GM19452 (cell line): ENCODE results near the gene HACE1.
"Not testable (repeated sequence)": the region's sequence is repeated elsewhere in the genome, so short reads cannot be mapped to it uniquely, and the experiment has no call there.

Experiments
- ATAC-seq: cut with Tn5 transposase; IDR thresholded peaks from one replicate; pipeline ENCODE4 v1.9.1; 2021; ENCODE audit not compliant: unreplicated experiment

Gene HACE1

GRCh38 chr6:104739124-104739523 is 120.6 kb downstream of the HACE1 start:
- not testable (repeated sequence) for ATAC-seq

- ATAC-seq = not testable (repeated sequence)
Observed at GRCh38 chr6:104737567-104737966, 122.2 kb downstream of the HACE1 start.

DNA sequence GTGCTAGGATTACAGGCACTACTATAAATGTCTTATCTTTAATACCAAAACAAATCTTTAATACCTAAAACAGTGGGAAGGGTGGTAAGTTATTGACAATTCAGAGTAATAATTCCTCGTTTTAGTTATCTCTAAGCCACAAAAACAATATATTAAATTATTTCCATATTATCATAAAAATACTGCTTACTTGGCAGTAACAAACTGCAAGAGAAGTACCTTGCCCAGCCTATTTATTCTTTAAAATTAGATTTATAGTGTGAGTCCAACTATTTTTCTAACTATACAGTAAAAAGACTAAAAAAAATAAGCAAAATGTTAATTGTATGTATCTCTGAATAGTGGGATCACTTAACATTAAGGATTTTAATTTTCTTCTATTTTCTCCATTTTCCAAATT is 123.2 kb downstream of the HACE1 start:
- no peak for ATAC-seq

GRCh38 chr6:104730450-104730849 is 129.3 kb downstream of the HACE1 start:
- no peak for ATAC-seq

GRCh38 chr6:104729433-104729832 is 130.3 kb downstream of the HACE1 start:
- ATAC-seq = no peak

- ATAC-seq = no peak
Observed at GRCh38 chr6:104728448-104728847, 131.3 kb downstream of the HACE1 start.

DNA sequence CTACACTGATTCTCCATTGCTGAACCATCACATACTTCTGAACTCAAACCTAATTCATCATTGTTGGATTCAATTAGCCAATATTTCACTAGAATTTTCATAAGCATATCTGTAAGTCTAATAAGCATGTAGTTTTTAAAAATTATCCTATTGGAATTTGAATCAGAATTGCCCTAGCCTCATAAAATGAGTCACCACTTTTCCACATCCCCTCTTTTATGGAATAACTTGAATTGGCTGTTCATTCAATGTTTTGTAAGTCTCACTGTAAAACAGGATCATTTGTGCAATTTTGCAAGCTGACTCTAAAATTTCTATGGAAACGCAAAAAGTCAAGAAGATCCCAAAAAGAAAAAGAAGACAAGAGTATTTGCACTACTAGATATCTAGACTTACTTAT is 141.0 kb downstream of the HACE1 start:
- ATAC-seq = no peak

DNA sequence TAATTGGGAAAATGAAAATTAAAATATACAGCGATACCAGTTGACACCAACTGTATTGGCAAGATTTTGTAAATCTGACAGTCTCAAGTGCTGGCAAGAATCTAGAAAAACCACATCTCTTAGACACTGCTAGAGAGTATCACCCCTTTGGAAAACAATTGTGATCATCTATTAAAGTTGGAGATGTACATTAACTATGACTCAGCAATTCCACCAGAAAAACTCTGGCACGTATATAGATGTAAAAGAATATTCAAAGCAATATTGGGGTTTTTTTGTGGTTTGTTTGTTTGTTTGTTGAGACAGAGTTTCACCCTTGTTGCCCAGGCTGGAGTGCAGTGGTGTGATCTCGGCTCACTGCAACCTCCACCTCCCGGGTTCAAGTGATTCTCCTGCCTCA is 142.9 kb downstream of the HACE1 start:
- ATAC-seq = no peak

- no peak for ATAC-seq
Observed at GRCh38 chr6:104714796-104715195, 144.9 kb downstream of the HACE1 start.

DNA sequence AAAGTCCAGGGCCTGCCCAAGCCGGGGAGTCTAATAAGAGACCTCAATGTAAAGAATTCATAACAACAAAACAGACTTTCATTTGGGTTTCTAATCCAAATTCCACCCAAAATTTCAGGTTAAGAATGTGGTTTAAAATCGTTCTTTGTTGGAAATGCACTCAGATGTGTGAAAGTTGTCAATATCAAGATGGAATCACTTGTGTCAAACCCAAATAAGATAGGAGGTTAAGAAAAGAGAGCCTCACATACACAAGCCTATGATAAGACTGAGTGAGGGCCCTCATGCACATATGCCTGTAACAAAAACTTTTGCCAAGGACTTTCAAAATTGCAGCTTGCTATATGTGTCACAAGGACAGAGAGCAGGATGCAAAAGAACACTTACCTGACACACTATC is 145.7 kb downstream of the HACE1 start:
- no peak for ATAC-seq

- no peak for ATAC-seq
Observed at GRCh38 chr6:104711371-104711770, 148.3 kb downstream of the HACE1 start.

DNA sequence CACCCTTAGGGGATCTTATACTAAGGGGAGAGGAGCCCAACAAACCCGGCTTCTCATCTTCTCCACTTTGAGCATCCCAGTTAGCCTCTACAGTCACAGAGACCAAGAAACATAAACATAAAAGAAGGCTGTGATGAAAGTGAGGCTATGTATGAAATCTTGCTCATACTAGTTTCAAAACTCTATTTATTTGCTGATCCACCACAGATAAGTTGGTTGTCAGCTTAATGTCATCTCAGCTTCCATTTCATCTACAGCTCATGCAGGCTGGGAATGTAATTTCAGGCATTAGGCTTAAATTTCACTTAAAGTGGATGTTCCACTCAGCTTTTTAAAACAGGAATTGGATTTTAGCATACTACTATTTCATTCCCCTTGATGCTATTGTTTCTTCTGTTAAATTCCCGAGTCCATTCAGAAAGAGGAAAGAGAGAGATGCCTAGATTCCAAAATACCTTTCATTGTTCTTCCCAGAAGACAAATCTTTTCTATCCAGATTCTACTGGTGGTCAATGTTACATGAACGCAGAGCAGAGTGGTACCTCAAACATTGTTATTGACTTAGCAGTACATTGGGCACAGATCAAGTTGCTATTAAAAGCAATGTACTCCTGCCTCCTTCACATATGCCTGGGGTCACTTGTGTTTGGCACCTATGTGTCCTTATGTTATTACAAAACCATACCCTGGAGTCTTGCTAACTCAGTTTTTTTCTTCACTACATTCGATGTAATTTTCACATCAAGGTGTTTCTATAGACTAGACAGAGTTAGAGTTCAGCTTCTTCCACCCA is 149.0 kb downstream of the HACE1 start:
- ATAC-seq = no peak

DNA sequence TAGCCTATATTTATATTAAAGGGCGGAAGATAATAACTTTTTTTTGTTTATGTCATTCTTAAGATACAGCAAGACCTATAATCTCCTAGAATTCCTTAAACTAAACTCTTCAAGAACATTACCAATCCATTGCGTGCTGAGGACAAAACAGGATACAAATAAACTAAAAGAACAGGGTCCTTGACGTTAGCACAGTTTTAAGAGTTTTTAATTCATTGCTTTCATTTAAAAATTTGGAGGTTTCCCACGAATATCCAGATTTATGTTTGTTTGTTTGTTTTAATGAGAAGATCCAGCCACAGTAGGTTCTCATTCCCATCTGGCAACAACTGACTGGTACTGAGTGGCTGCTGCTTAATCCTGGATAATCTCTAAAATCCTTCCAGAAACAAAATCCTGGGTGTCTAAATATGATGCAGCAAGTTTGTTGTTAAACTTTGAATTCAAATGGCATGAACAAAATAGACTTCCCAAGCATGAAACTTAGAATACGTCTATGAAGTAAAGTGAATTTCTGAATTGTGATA is 153.7 kb downstream of the HACE1 start:
- ATAC-seq = no peak

DNA sequence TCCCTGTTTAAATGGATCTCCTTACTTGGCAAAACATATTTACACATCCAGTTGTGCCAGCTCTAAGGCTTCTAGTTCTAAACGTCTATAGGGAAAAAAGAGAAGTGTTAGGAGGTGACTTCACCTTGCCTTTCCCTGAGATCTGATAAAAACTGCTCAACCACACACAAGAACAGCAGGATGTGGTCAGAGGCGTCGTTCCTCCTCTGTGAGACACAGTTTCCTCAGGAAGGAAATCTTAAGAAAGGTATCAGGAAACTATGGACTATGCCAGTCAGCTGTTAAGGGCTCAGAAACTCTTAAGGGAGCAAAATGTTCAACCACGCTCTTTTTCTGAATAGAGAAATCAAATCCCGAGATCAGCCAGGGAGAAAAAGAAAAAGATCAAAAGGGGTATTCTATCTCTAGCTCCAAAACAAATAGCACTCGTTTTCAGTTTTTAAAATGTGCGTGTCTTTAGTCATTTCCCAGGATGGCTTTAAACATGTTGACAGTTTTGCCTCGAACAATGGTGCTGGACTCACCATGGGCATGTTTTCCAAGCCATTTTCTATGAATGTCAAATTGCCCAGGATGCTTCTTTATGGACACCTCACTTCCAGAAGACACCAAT is 154.5 kb downstream of the HACE1 start:
- peak; percentile 70 for ATAC-seq

- no peak for ATAC-seq
Observed at GRCh38 chr6:104704191-104704590, 155.5 kb downstream of the HACE1 start.

DNA sequence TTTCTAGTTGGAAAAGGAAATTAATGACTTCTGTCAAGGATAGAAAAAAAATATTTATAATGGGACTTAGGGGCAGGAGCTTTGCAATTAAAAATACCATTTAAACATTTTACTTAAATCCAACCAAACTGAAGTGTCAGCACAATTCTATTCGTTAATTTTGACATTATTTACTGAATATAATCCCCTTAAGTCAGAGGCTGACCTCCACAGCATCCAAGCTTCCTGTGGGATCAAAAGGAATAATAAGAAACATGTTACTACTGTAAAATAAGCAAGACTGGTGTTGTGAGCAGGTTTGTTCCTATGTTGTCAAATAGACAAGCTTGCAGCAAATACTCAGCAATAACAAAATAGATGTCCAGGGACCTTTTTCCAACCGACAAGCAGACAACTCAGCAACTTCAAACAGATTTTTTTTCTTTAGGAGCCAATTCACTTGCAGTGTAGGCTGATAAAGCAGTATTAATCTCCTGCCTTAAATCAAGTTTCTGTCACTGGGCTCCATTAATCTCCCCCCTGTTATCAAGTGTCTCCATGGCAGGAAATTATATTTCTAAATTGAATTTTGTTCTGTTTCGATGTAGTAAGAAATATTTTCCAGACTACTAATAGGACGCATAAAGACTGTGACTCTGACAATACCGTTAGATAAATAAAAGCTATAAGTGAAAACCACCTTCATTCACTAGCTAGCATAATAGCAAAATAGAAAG is 157.4 kb downstream of the HACE1 start:
- no peak for ATAC-seq

DNA sequence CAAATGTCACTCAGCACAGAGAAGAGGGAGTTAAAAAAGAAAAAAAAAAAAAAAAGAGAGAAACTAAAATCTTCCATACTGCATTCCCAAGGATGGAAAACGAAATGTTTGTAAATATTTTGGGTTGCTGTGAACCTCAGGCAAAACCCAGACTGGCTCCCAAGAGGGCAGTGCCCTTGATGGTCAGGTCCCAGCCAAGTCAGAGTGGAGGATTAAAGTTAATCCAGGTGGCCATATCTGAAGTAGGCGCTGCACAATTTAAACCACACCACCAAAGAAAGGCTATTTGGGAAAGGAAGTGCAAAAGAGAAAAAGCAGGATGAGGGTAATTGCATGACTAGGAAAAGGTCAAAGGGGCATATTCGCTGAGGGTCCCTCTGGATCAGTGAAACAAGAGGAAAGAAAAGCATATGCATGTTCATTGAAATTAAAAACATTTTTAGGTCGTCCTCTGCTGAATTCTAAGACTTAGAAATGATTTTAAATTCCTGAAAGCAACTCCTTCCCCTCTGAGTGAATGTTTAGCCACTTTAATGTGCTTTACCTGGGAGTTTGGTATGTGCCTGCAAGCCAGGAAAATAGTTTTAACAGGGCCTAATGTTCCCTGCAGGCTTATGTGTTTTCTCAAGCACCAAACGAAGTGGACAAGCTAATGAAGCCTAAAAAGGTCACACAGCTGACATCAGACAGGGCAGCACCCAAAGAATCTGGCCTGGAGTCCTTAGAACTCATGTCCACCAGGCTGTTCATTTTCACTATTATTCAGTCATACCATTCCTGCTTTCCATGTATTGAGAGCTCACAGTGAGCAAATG is 159.1 kb downstream of the HACE1 start:
- ATAC-seq = no peak

DNA sequence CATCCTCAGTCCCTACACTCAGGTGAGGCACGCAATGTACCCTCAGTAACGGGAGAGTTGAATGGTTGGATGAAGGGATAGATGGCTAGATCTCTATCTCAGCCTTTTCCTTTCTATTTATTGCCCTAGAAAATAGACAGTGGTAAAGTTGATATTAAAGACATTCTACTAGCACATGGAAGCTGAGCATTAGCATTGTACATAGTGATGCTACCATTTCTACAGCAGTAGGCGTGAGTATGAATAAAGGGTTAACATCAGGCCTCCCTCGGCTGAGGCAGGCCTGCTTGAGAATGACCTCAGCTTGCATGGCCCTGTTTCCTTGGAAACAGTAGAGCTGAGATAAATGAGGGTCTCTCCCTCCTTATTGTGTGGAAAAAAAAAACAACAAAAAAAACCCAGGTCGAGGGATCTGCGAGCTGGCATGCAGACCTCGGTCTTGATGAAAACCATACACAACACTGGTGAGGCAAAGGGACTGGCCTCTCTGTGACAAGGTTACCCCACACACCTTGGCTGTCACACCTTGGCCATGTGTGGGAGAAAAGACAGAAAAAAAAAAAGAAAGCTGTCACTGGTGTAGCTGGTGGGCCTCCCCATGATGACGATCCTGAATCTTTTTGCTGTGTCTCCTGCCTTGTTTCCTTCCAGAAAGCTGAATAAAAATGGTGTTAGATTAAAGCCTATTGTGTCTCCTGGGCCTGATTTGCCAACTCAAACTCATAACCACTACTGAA is 160.0 kb downstream of the HACE1 start:
- ATAC-seq = no peak

GRCh38 chr6:104698979-104699378 is 160.7 kb downstream of the HACE1 start:
- ATAC-seq = no peak

DNA sequence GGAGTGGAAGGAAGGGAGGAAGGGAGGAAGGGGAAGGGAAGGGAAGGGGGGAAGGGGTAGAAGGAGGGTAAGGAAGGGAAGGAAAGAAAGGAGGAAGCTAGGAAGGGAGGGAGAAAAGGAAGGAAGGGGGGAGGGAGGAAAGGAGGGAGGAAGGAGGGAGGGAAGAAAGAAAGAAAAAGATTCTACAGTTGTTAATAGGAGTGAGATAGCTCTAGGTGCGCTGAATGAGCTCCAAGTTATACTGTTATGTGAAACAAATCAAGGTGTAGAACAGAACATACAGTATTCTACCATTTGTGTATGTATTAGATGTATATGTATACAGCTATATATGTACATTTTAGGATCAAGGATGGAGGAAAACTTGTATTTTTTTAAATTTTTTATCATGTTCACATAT is 167.7 kb downstream of the HACE1 start:
- ATAC-seq = no peak
